ENCODE results near the gene AIFM2. TPM values are rescaled to one million over a fixed set of nuclear protein-coding genes. Genes with fewer than 3 reads are reported as not detected.

The AIFM2 gene
- total RNA-seq: 10 to 100 TPM in 1 of 2 donors, 1 to 10 TPM in 1; 9.6 to 14.3 TPM

DNA sequence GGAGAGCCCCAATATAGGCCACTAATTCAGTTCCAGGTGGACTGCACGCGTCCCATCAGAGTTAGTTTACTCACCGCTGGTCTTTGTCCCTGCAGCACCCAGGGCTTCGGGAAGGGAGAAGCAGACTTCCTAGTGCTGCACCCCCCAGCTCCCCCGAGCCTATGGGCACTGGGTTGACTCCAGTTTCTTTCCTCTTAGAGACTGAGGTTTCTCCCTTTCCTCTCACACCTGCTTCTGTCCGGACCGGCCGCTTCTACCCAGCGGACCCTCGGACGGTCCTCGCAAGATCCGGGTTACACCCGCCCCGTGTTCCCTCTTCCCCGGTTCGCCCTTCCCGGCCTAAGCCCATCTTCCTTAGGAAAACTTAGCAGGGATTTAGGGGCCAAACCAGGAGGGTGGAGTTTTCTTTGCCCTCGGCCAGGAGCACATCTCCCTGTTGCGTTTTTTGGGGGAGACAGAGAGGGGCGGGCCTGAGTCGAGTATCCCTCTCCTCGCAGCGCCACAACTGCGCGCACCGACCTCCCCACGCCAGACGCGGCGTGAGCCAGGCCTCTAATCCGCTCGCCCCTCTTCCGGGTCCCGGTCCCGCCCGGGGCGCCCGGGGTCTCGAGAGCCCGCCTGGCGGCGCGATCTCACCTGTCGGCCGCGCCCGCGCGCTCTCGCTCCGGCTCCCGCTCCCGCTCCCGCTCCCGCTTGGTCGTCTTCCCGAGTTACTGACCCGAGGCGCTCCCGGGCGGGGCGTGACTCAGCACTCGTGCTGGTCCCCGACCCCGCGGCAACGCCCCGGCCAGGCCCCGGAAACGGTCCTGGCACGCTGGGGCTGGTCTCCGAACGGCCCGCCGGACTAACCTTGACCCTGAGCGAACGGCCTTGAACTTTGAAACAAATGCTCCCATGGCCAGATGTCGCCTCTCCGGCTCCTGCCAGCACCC lies at the start of gene AIFM2:
TSS of gene AIFM2 (minus strand) at position 728 of the 932 bp plus-strand sequence. CDS start 8,741 bp downstream, outside the sequence.

DNA sequence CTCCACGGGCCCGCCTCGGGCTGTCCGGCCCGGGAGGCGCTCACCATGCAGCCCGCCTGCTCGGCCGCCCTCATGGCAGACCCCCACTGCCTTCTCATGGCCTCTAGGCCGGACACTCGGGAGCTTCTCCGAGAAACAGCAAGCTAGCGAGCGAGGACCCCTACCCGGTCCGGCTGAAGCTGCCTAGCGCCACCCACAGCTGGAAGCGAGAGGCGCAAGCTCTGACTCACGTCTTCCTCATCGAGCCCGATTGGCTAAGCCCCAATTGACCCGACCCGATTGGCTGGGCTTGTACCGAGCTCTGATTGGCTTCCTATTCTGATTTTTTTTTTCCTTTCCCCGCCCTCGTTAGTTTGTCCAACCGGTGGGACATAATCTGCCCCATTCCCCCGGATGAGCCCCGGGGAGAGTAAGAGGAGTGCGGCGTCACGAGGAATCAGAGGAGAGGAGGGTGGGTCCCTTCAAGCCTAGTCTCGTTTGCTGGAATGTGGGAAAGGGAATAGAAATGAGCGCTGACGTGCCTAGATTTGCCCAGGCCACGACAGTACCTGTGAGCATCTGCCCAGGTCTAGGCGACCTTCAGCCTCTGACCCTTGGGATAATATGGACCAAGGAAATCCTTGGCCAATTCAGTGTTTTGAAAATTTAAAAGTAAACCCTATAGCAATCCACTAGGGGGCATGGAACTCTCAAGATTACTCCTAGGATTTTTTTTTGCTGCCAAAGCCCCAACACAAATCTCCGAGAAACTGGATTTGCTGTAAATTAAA lies 14.0 kb upstream of the AIFM2 start, which contains the start of gene TYSND1:
TSS of gene TYSND1 (minus strand) at position 212 of the 770 bp plus-strand sequence. CDS start at position 98, 114 bp downstream.

Other genes with a start within 250 kb of the AIFM2 start
- gene MACROH2A2, start 80.0 kb downstream of the AIFM2 start, total RNA-seq: under 1 TPM; 0.69 to 1.00 TPM
- 10 to 100 TPM; 27.2 to 30.0 TPM for gene TYSND1, start 13.9 kb upstream of the AIFM2 start, total RNA-seq
- 100 to 1,000 TPM in 1 of 2 donors, 10 to 100 TPM in 1; 95.7 to 131 TPM for gene SAR1A, start 37.7 kb upstream of the AIFM2 start, total RNA-seq
- 100 to 1,000 TPM; 134 to 228 TPM for gene PPA1, start 100.6 kb upstream of the AIFM2 start, total RNA-seq
- under 1 TPM in 1 of 2 donors, not detected in 1; under 0.01 TPM for gene NPFFR1, start 151.2 kb upstream of the AIFM2 start, total RNA-seq
- 1 to 10 TPM; 7.0 to 7.9 TPM for gene LRRC20, start 249.8 kb upstream of the AIFM2 start, total RNA-seq

All from melanocyte of skin (primary cell).